H9 (cell line): Measurements from ENCODE around the gene GNGT2. TPM values are rescaled to one million over a fixed set of nuclear protein-coding genes. Genes with fewer than 3 reads are reported as not detected.

Experiments used
- DNase-seq: peaks from one replicate; pipeline ENCODE4 v3.0.0-alpha.2; 2017
- H2AFZ ChIP-seq: one replicate; pipeline ENCODE4 v1.6.1; 2013; ENCODE audit warnings: mild to moderate bottlenecking, low read length, control low read depth, moderate library complexity
- H2AK5ac ChIP-seq: 2 replicates; pipeline ENCODE4 v1.6.1; 2013; ENCODE audit warnings: low read length, control low read depth, mixed read lengths; ENCODE audit not compliant: insufficient read length
- H2BK120ac ChIP-seq: one replicate; pipeline ENCODE4 v1.6.1; 2013; ENCODE audit warnings: low read depth, mild to moderate bottlenecking, low read length, control low read depth, inconsistent platforms; ENCODE audit not compliant: poor library complexity, severe bottlenecking
- H2BK12ac ChIP-seq: 2 replicates; pipeline ENCODE4 v1.6.1; 2013; ENCODE audit warnings: low read length, control low read depth, mixed read lengths, low read depth; ENCODE audit not compliant: insufficient read length
- H2BK15ac ChIP-seq: 2 replicates; pipeline ENCODE4 v1.6.1; 2013; ENCODE audit warnings: low read depth, low read length, control low read depth
- H2BK20ac ChIP-seq: one replicate; pipeline ENCODE4 v1.6.1; 2013; ENCODE audit warnings: low read depth, mild to moderate bottlenecking, low read length, control low read depth, inconsistent platforms; ENCODE audit not compliant: poor library complexity, severe bottlenecking
- H2BK5ac ChIP-seq: 2 replicates; pipeline ENCODE4 v1.6.1; 2013; ENCODE audit warnings: low read length, control low read depth, mixed read lengths; ENCODE audit not compliant: insufficient read length
- H3K14ac ChIP-seq: 2 replicates; pipeline ENCODE4 v1.6.1; 2013; ENCODE audit warnings: low read length, control low read depth; ENCODE audit not compliant: insufficient read depth
- H3K18ac ChIP-seq: 2 replicates; pipeline ENCODE4 v1.6.1; 2013; ENCODE audit warnings: low read depth, mild to moderate bottlenecking, mixed read lengths, low read length, control low read depth; ENCODE audit not compliant: insufficient read length
- H3K23ac ChIP-seq: 2 replicates; pipeline ENCODE4 v1.6.1; 2013; ENCODE audit warnings: low read length, control low read depth, mixed read lengths, low read depth; ENCODE audit not compliant: insufficient read length
- H3K23me2 ChIP-seq: 2 replicates; pipeline ENCODE4 v1.6.1; 2013; ENCODE audit warnings: low read depth, mild to moderate bottlenecking, mixed read lengths, low read length, control low read depth; ENCODE audit not compliant: insufficient read length, poor library complexity, severe bottlenecking
- H3K27ac ChIP-seq: 2 replicates; pipeline ENCODE4 v1.5.1; 2013; ENCODE audit warnings: low read length, control low read depth, mixed read lengths, low read depth; ENCODE audit not compliant: insufficient read length
- H3K27me3 ChIP-seq: 2 replicates; pipeline ENCODE4 v1.6.1; 2013; ENCODE audit warnings: low read length, control low read depth, inconsistent platforms; ENCODE audit not compliant: insufficient read depth
- H3K4ac ChIP-seq: 2 replicates; pipeline ENCODE4 v1.6.1; 2013; ENCODE audit warnings: low read depth, mild to moderate bottlenecking, control low read depth, inconsistent platforms, low read length, moderate library complexity
- H3K4me1 ChIP-seq: 2 replicates; pipeline ENCODE4 v1.6.1; 2013; ENCODE audit warnings: low read length, control low read depth, inconsistent platforms; ENCODE audit not compliant: insufficient read depth
- H3K4me2 ChIP-seq: 2 replicates; pipeline ENCODE4 v1.6.1; 2013; ENCODE audit warnings: low read length, control low read depth, mixed read lengths; ENCODE audit not compliant: insufficient read length, insufficient read depth
- H3K56ac ChIP-seq: 2 replicates; pipeline ENCODE4 v1.6.1; 2013; ENCODE audit warnings: low read depth, mild to moderate bottlenecking, mixed read lengths, low read length, control low read depth; ENCODE audit not compliant: insufficient read length
- H3K79me1 ChIP-seq: 2 replicates; pipeline ENCODE4 v1.6.1; 2013; ENCODE audit warnings: low read depth, mild to moderate bottlenecking, moderate library complexity, low read length, control low read depth, inconsistent platforms; ENCODE audit not compliant: insufficient read depth, poor library complexity, severe bottlenecking
- H3K79me2 ChIP-seq: 2 replicates; pipeline ENCODE4 v1.6.1; 2013; ENCODE audit warnings: low read length, control low read depth, inconsistent platforms; ENCODE audit not compliant: insufficient read depth
- H3K9ac ChIP-seq: 2 replicates; pipeline ENCODE4 v1.6.1; 2013; ENCODE audit warnings: low read length, control low read depth, mixed read lengths; ENCODE audit not compliant: insufficient read length; ENCODE audit errors: extremely low read depth
- H3K9me3 ChIP-seq: one replicate; pipeline ENCODE4 v1.6.1; 2013; ENCODE audit warnings: low read depth, low read length, inconsistent platforms; ENCODE audit not compliant: control insufficient read depth
- H3T11ph ChIP-seq: one replicate; pipeline ENCODE4 v1.6.1; 2013; ENCODE audit warnings: mild to moderate bottlenecking, low read length, control low read depth, inconsistent platforms
- H4K20me1 ChIP-seq: one replicate; pipeline ENCODE4 v1.6.1; 2013; ENCODE audit not compliant: control insufficient read depth, insufficient read length, insufficient read depth
- H4K5ac ChIP-seq: 2 replicates; pipeline ENCODE4 v1.6.1; 2013; ENCODE audit warnings: low read depth, mild to moderate bottlenecking, mixed read lengths, low read length, control low read depth; ENCODE audit not compliant: insufficient read length
- H4K8ac ChIP-seq: replicated peaks from 2 replicates; pipeline ENCODE4 v1.6.1; 2013; ENCODE audit warnings: low read length, control low read depth, mixed read lengths, low read depth; ENCODE audit not compliant: insufficient read length
- H4K91ac ChIP-seq: 2 replicates; pipeline ENCODE4 v1.6.1; 2013; ENCODE audit warnings: low read depth, mild to moderate bottlenecking, moderate library complexity, mixed read lengths, low read length, control low read depth; ENCODE audit not compliant: insufficient read length
- H3K27ac Mint-ChIP-seq, 3 experiments: 2 replicates in 2 of 3; 3 replicates in 1 of 3; pipeline ENCODE4 v1.8.0; 2020 to 2021; ENCODE audit warnings: mixed read lengths in 3 of 3, mild to moderate bottlenecking in 1 of 3, moderate library complexity in 1 of 3
- H3K27me3 Mint-ChIP-seq: 2 replicates; pipeline ENCODE4 v1.8.0; 2021; ENCODE audit warnings: low read depth, mild to moderate bottlenecking, moderate library complexity, mixed read lengths
- H3K36me3 Mint-ChIP-seq, 3 experiments: 2 replicates in 2 of 3; 3 replicates in 1 of 3; pipeline ENCODE4 v1.8.0; 2020 to 2021; ENCODE audit warnings: low read depth in 3 of 3, mixed read lengths in 3 of 3; ENCODE audit not compliant: insufficient read depth in 1 of 3
- H3K4me1 Mint-ChIP-seq, 2 experiments: 2 replicates each; pipeline ENCODE4 v1.8.0; 2020; ENCODE audit warnings: mixed read lengths in 2 of 2
- H3K4me3 Mint-ChIP-seq, 2 experiments: 2 replicates in 1 of 2; 3 replicates in 1 of 2; pipeline ENCODE4 v1.8.0; 2020 to 2021; ENCODE audit warnings: mild to moderate bottlenecking in 2 of 2, mixed read lengths in 2 of 2, moderate library complexity in 1 of 2
- H3K9me3 Mint-ChIP-seq, 2 experiments: 2 replicates in 1 of 2; 3 replicates in 1 of 2; pipeline ENCODE4 v1.8.0; 2020; ENCODE audit warnings: mild to moderate bottlenecking in 2 of 2, mixed read lengths in 2 of 2, moderate library complexity in 1 of 2
- WGBS: extraction: QIAGEN DNeasy Blood & Tissue Kit; methylation state at CpG from one replicate; pipeline ENCODE4 v1.1.7; 2013; ENCODE audit warnings: missing lambda C conversion rate, low lambda C conversion rate, mixed read lengths; ENCODE audit not compliant: insufficient read length; ENCODE audit errors: extremely low coverage; 5-methylcytosine and 5-hydroxymethylcytosine counted together
- total RNA-seq: library from RNA; stranded (reverse); gene quantifications from 2 replicates; pipeline ENCODE4 v1.2.1, GENCODE V29; 2021
- TF ChIP-seq, protein P1 (sequence below): fragments of 200-600 bp; sonication (generic); conservative IDR thresholded peaks from 3 replicates; pipeline ENCODE4 v1.8.0; 2021; ENCODE audit warnings: antibody characterized with exemption, mild to moderate bottlenecking

The GNGT2 gene
- total RNA-seq, 1 experiment from 2014 or later, result 0.42 TPM

DNA sequence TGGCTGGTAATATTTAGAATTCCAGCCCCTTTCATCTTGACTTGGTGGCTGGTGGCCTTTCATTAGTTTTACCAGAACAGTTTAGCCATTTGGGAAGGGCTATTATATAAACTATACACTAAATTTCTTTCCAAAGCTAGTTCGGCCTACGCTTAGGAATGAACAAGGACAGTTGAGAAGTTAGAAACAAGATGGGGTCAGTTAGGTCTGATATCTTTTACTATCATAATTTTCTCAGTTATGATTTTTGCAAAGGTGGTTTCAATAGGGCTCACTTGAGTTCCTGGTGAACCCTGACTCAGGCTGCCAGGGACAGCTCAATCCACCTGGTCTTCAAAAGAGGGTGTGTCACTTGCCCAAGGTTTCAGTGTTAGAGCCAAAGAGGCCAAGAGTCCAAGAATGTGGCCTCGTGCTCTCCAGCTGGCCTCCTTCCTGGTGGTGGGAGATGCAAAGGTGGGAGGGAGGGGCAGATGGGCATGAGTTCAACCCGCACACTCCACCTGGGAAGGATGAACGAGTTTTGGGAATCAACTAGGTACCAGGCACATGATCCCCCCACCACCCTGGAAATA, 24.2 kb upstream of the GNGT2 start:
- no peak overlapping the region for H3K4me2 ChIP-seq
- Mint-ChIP-seq H3K4me3 (no peak overlapping the region; a peak in 1 of 5 replicates), H3K27me3 (peaks cover 35% of the 10 kb centered on the region), H3K4me1 (peaks cover 21 to 25% of the 10 kb centered on the region in 2 experiments), H3K9me3 (no peaks in the 10 kb centered on the region), H3K27ac (no peak overlapping the region), H3K36me3 (no peaks in the 10 kb centered on the region; a peak in 1 of 7 replicates)
- H3K9ac ChIP-seq, result no peak overlapping the region
- H4K5ac ChIP-seq, result no peak overlapping the region
- H3K23me2 ChIP-seq, result peaks cover 6% of the 10 kb centered on the region
- H3K56ac ChIP-seq, result no peak overlapping the region
- H4K8ac ChIP-seq, result no peak overlapping the region
- H3K4ac ChIP-seq, result no peak overlapping the region
- no peaks in the 10 kb centered on the region for H3K79me2 ChIP-seq
- H3K27ac ChIP-seq, result no peak overlapping the region
- H3K4me1 ChIP-seq, result no peaks in the 10 kb centered on the region
- H4K91ac ChIP-seq, result no peak overlapping the region
- H3K18ac ChIP-seq, result no peak overlapping the region
- H3K23ac ChIP-seq, result no peak overlapping the region
- no CpG with 5 or more reads among the region's 5 CpGs for WGBS
- H2BK20ac ChIP-seq, result no peak overlapping the region
- no peak for DNase-seq
- H3K79me1 ChIP-seq, result no peaks in the 10 kb centered on the region
- no peak overlapping the region for H2BK12ac ChIP-seq
- TF ChIP-seq, protein P1, sequence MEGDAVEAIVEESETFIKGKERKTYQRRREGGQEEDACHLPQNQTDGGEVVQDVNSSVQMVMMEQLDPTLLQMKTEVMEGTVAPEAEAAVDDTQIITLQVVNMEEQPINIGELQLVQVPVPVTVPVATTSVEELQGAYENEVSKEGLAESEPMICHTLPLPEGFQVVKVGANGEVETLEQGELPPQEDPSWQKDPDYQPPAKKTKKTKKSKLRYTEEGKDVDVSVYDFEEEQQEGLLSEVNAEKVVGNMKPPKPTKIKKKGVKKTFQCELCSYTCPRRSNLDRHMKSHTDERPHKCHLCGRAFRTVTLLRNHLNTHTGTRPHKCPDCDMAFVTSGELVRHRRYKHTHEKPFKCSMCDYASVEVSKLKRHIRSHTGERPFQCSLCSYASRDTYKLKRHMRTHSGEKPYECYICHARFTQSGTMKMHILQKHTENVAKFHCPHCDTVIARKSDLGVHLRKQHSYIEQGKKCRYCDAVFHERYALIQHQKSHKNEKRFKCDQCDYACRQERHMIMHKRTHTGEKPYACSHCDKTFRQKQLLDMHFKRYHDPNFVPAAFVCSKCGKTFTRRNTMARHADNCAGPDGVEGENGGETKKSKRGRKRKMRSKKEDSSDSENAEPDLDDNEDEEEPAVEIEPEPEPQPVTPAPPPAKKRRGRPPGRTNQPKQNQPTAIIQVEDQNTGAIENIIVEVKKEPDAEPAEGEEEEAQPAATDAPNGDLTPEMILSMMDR, result no peak
- H3K9me3 ChIP-seq, result no peaks in the 10 kb centered on the region
- no peak overlapping the region for H2AK5ac ChIP-seq
- H2AFZ ChIP-seq, result no peak overlapping the region
- no peak overlapping the region for H3T11ph ChIP-seq
- peaks cover 7% of the 10 kb centered on the region; the same call in 1 of the 2 replicates for H3K27me3 ChIP-seq
- no peaks in the 10 kb centered on the region for H4K20me1 ChIP-seq
- H2BK120ac ChIP-seq, result no peak overlapping the region
- H2BK5ac ChIP-seq, result no peak overlapping the region
- no peak overlapping the region for H3K14ac ChIP-seq
- H2BK15ac ChIP-seq, result no peak overlapping the region
